Osteoblast (primary cell): ENCODE results near the gene BAIAP3. TPM values are rescaled to one million over a fixed set of nuclear protein-coding genes. Genes with fewer than 3 reads are reported as not detected.

Experiments used
- DNase-seq: peaks from one replicate; pipeline ENCODE4 v3.0.0; 2011; ENCODE audit warnings: low spot score, mixed read lengths; ENCODE audit not compliant: insufficient read length; ENCODE audit errors: missing footprints
- H2AFZ ChIP-seq: 2 replicates; pipeline ENCODE4 v1.6.0; 2011; ENCODE audit warnings: mild to moderate bottlenecking, low read length
- H3K27ac ChIP-seq: 2 replicates; pipeline ENCODE4 v1.5.1; 2011; ENCODE audit warnings: mild to moderate bottlenecking, low read depth, low read length, moderate library complexity
- H3K27me3 ChIP-seq: 2 replicates; pipeline ENCODE4 v1.6.0; 2012; ENCODE audit warnings: mild to moderate bottlenecking, control low read depth, inconsistent platforms, low read length, moderate library complexity; ENCODE audit not compliant: insufficient read depth
- H3K36me3 ChIP-seq: 2 replicates; pipeline ENCODE4 v1.5.1; 2011; ENCODE audit warnings: mild to moderate bottlenecking, low read length, control low read depth, moderate library complexity; ENCODE audit not compliant: insufficient read depth
- H3K4me1 ChIP-seq: 2 replicates; pipeline ENCODE4 v1.5.1; 2011; ENCODE audit warnings: mild to moderate bottlenecking, low read length, control low read depth, moderate library complexity; ENCODE audit not compliant: insufficient read depth
- H3K4me2 ChIP-seq: 2 replicates; pipeline ENCODE4 v1.6.0; 2011; ENCODE audit warnings: mild to moderate bottlenecking, low read length; ENCODE audit not compliant: insufficient read depth
- H3K4me3 ChIP-seq: fragments of 200-600 bp; sonication (generic); 3 replicates; pipeline ENCODE4 v1.5.1; 2012; ENCODE audit warnings: mild to moderate bottlenecking, low read length, inconsistent platforms; ENCODE audit not compliant: insufficient read depth
- H3K79me2 ChIP-seq: 2 replicates; pipeline ENCODE4 v1.6.0; 2012; ENCODE audit warnings: mild to moderate bottlenecking, low read length, control low read depth, inconsistent platforms; ENCODE audit not compliant: insufficient read depth
- H3K9me3 ChIP-seq: 2 replicates; pipeline ENCODE4 v1.5.1; 2011; ENCODE audit warnings: low read depth, low read length, control low read depth
- H4K20me1 ChIP-seq: 2 replicates; pipeline ENCODE4 v1.6.0; 2012; ENCODE audit warnings: mild to moderate bottlenecking, low read length, control low read depth; ENCODE audit not compliant: insufficient read depth
- total RNA-seq: library from RNA; depleted of rRNA; stranded (reverse); fragments of >200 nt; gene quantifications from 2 replicates; pipeline ENCODE4 v1.2.3, GENCODE V29; 2012
- TF ChIP-seq, protein P1 (sequence below): IDR thresholded peaks from 2 replicates; pipeline ENCODE4 v1.5.1; 2011; ENCODE audit warnings: mild to moderate bottlenecking, low read depth, low read length, moderate library complexity; ENCODE audit errors: extremely low read depth

BAIAP3 gene
- total RNA-seq, 1 donor = under 0.01 TPM

DNA sequence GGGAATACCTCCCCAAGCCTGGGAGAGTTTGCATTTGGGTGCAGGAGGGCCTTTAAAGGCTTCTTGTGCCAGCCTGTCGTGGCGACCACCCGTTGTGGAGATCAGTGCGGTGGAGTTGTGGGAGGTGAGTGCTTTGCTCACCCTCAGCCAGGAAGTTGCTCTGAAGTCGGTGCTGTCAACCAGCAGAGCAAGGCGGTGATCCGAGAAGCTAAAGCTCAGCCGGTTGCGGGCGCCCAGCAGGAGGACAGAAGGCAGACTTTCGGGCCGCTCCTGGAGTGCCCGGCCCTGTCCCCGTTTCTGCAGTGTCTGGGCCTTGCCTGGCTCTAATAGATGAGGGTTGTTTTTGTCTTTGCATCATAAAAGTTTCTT, 22.6 kb upstream of the BAIAP3 start:
- Histone ChIP-seq H3K36me3 (peaks cover 16% of the 10 kb centered on the region), H2AFZ (no peak overlapping the region), H3K9me3 (no peaks in the 10 kb centered on the region), H4K20me1 (peaks cover 55% of the 10 kb centered on the region), H3K27me3 (no peaks in the 10 kb centered on the region), H3K27ac (peak overlapping the region; percentile 14), H3K79me2 (peaks cover 60% of the 10 kb centered on the region), H3K4me1 (peaks cover 23% of the 10 kb centered on the region), H3K4me2 (peak overlapping the region; percentile 94), H3K4me3 (peak overlapping the region; percentile 81)
- peak; percentile 92 for DNase-seq
- TF ChIP-seq, protein P1, sequence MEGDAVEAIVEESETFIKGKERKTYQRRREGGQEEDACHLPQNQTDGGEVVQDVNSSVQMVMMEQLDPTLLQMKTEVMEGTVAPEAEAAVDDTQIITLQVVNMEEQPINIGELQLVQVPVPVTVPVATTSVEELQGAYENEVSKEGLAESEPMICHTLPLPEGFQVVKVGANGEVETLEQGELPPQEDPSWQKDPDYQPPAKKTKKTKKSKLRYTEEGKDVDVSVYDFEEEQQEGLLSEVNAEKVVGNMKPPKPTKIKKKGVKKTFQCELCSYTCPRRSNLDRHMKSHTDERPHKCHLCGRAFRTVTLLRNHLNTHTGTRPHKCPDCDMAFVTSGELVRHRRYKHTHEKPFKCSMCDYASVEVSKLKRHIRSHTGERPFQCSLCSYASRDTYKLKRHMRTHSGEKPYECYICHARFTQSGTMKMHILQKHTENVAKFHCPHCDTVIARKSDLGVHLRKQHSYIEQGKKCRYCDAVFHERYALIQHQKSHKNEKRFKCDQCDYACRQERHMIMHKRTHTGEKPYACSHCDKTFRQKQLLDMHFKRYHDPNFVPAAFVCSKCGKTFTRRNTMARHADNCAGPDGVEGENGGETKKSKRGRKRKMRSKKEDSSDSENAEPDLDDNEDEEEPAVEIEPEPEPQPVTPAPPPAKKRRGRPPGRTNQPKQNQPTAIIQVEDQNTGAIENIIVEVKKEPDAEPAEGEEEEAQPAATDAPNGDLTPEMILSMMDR = no peak

DNA sequence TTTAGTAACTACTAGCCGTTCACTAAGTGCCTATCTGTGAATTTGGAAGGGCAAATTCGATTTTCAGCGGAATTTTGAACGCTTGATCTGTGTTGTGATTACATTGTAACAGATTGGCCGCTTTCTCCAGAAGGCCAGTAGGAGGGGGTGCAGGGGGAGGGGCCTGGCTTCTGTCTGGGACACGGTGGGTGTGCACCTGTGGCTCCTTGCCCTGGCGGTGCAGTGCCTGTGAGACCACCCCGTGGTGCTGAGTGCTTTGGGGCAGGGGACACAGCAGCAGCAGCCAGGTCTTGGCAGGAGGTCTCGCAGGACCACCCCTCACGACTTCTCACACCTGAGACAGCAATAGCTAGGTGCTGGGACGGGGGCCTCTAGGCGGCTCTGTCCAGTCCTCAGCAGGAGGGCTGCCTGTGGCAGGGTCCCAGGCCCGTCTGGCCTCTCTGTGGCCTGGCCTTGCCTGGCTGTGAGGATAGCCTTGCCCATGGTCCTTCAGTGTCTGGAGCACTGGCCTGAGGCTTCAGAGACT, 22.2 kb upstream of the BAIAP3 start:
- Histone ChIP-seq H3K4me3 (peak overlapping the region; percentile 81), H3K79me2 (peaks cover 64% of the 10 kb centered on the region), H4K20me1 (peaks cover 60% of the 10 kb centered on the region), H2AFZ (no peak overlapping the region), H3K27me3 (no peaks in the 10 kb centered on the region), H3K27ac (peak overlapping the region; percentile 14), H3K4me1 (peaks cover 23% of the 10 kb centered on the region), H3K4me2 (peak overlapping the region; percentile 94), H3K9me3 (no peaks in the 10 kb centered on the region), H3K36me3 (peaks cover 21% of the 10 kb centered on the region)
- DNase-seq = peak; percentile 82
- TF ChIP-seq, protein P1 = no peak

DNA sequence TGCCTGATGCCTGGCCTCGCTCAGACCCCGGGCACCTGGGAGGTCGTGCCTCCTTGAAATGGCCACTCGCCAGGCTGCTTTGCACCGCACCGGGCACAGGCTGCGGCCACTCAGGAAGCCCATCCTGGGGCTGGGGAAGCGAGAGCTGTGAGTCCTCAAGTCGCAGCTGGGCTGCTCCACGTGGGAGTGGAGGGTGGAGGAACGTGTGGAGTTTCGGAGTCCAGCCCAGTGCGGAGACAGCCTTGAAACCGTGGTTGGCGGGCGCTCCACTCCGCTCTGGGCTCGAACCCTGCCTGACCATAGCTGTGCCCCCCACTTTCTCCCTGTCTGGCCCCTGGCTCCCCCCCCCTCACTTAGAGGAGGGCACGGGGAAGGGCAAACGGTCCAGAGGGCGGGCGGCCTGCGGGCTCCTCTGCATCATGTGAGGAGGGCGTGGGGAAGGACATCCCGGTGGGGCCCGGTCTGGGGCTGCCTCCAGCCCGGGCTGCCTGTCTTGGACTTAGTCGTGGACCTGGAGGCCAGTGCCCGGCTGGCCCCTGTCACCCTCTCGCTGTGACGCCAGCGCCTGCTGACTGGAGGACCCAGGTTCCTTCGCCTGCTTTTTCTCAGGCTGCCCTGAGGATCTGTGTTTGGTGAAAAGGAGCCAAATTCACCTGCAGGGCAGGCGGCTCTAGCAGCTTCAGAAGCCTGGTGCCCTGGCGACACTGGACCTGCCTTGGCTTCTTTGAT, 21.5 kb upstream of the BAIAP3 start:
- peaks cover 71% of the 10 kb centered on the region for H3K79me2 ChIP-seq
- H3K27me3 ChIP-seq = no peaks in the 10 kb centered on the region
- TF ChIP-seq, protein P1 = no peak
- peak overlapping the region; percentile 94 for H3K4me2 ChIP-seq
- H3K36me3 ChIP-seq = peaks cover 27% of the 10 kb centered on the region
- H3K27ac ChIP-seq = peak overlapping the region; percentile 14
- DNase-seq = peak; percentile 95
- peaks cover 23% of the 10 kb centered on the region for H3K4me1 ChIP-seq
- H4K20me1 ChIP-seq = peaks cover 66% of the 10 kb centered on the region
- no peaks in the 10 kb centered on the region for H3K9me3 ChIP-seq
- H3K4me3 ChIP-seq = peak overlapping the region; percentile 81
- H2AFZ ChIP-seq = no peak overlapping the region

DNA sequence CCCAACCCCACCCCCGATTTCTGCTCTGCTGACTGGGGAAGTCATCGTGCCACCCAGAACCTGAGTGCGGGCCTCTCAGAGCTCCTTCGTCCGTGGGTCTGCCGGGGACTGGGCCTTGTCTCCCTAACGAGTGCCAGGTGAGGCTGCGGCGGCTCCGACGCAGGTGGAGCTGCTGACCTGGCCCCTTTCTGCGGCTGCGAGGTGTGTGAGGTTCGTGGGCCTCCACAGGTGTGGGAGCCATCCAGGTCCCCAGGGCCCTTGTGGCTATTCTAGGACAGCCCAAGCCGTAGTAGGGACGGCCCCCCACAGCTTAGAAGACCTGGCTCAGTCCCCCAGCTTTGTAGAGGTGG, 21.0 kb upstream of the BAIAP3 start:
- Histone ChIP-seq H3K27ac (peak overlapping the region; percentile 10), H3K9me3 (no peaks in the 10 kb centered on the region)

More for the DNA sequence above, 21.0 kb upstream of the BAIAP3 start:
- TF ChIP-seq, protein P1 = no peak
- peaks cover 23% of the 10 kb centered on the region for H3K4me1 ChIP-seq
- peaks cover 32% of the 10 kb centered on the region for H3K36me3 ChIP-seq
- DNase-seq = no peak
- peaks cover 67% of the 10 kb centered on the region for H4K20me1 ChIP-seq
- H3K27me3 ChIP-seq = no peaks in the 10 kb centered on the region
- H3K4me2 ChIP-seq = peak overlapping the region; percentile 94
- peaks cover 76% of the 10 kb centered on the region for H3K79me2 ChIP-seq
- no peak overlapping the region for H3K4me3 ChIP-seq
- H2AFZ ChIP-seq = no peak overlapping the region
